Prostate gland (tissue), 2 donors: ENCODE measurements around the gene GRIA4.

Experiments used
- CTCF ChIP-seq, 4 experiments: fragments of 200-600 bp in 2 of 4; fragments of 450-650 bp in 2 of 4; sonication (generic) in 2 of 4; IDR thresholded peaks; 1 replicate in 3 of 4; 2 replicates in 1 of 4; pipeline ENCODE4 v1.5.1; 2016 to 2019; ENCODE audit warnings: antibody characterized with exemption in 4 of 4, mild to moderate bottlenecking in 2 of 4, moderate library complexity in 2 of 4
- POLR2A ChIP-seq: fragments of 450-650 bp; IDR thresholded peaks from one replicate; pipeline ENCODE4 v1.6.1; 2016; ENCODE audit warnings: antibody characterized with exemption, mild to moderate bottlenecking

GRCh38 chr11:105754260-105754659 lies 144.4 kb downstream of the GRIA4 start:
- TF ChIP-seq CTCF (IDR thresholded peaks at IDR 0.05): no peak
- TF ChIP-seq POLR2A: no peak
